A673 (cell line): ENCODE measurements around the gene ADAMTS9. TPM values are rescaled to one million over a fixed set of nuclear protein-coding genes. Genes with fewer than 3 reads are reported as not detected.

ENCODE experiments used
- Bru-seq: library from RNA; stranded (reverse); fragments of 400-500 nt; gene quantifications from one replicate; lab custom pipeline; 2021; lab: Mats Ljungman, UMichigan
- BruChase-seq, 2 experiments: library from RNA; stranded (reverse); fragments of 400-500 nt; gene quantifications; one replicate each; lab custom pipeline; 2021; lab: Mats Ljungman, UMichigan
- BruUV-seq: library from RNA; stranded (reverse); fragments of 400-500 nt; replicated peaks from 2 replicates; lab custom pipeline; 2021; lab: Mats Ljungman, UMichigan
- CTCF ChIA-PET: fragments of 300-600 bp; sonication (Branson Sonifier 250); formaldehyde crosslinking; loops from one replicate; lab custom pipeline; 2022; ENCODE audit warnings: antibody characterized with exemption; lab: Charles Lee
- POLR2A ChIA-PET: fragments of 300-600 bp; sonication (Branson Sonifier 250); formaldehyde crosslinking; loops from one replicate; lab custom pipeline; 2022; ENCODE audit warnings: antibody characterized with exemption; ENCODE audit not compliant: low non-redundant PET; lab: Charles Lee
- DNase-seq: peaks from one replicate; pipeline ENCODE4 v3.0.0-alpha.2; 2015; ENCODE audit warnings: low spot score
- H3K27ac ChIP-seq: fragments of 200-600 bp; sonication (generic); 2 replicates; pipeline ENCODE4 v1.5.1; 2016; ENCODE audit warnings: mixed run types, low read depth, mild to moderate bottlenecking, mixed read lengths, antibody characterized with exemption, low read length; ENCODE audit not compliant: poor library complexity, severe bottlenecking
- H3K27me3 ChIP-seq: fragments of 200-600 bp; sonication (generic); replicated peaks from 2 replicates; pipeline ENCODE4 v1.6.1; 2017; ENCODE audit warnings: mixed run types, low read depth, mild to moderate bottlenecking, mixed read lengths, antibody characterized with exemption, low read length; ENCODE audit not compliant: insufficient read depth, poor library complexity
- H3K36me3 ChIP-seq: fragments of 200-600 bp; sonication (generic); 2 replicates; pipeline ENCODE4 v1.6.1; 2016; ENCODE audit warnings: mixed run types, mild to moderate bottlenecking, mixed read lengths, antibody characterized with exemption, low read length; ENCODE audit not compliant: insufficient read depth, poor library complexity, severe bottlenecking
- H3K4me1 ChIP-seq: fragments of 200-600 bp; sonication (generic); 2 replicates; pipeline ENCODE4 v1.6.1; 2017; ENCODE audit warnings: mixed run types, mild to moderate bottlenecking, mixed read lengths, antibody characterized with exemption, low read length; ENCODE audit not compliant: insufficient read depth, poor library complexity, severe bottlenecking
- H3K4me3 ChIP-seq: fragments of 200-600 bp; sonication (generic); 2 replicates; pipeline ENCODE4 v1.5.1; 2016; ENCODE audit warnings: low read depth, mixed run types, mild to moderate bottlenecking, mixed read lengths, low read length; ENCODE audit not compliant: poor library complexity, severe bottlenecking
- H3K9me3 ChIP-seq: fragments of 200-600 bp; sonication (generic); 2 replicates; pipeline ENCODE4 v1.6.1; 2016; ENCODE audit warnings: mixed run types, low read depth, mild to moderate bottlenecking, mixed read lengths, antibody characterized with exemption, low read length; ENCODE audit not compliant: poor library complexity, severe bottlenecking
- CTCF ChIP-seq: fragments of 300-800, 200-600 bp; sonication (generic); conservative IDR thresholded peaks from 2 replicates; pipeline ENCODE4 v1.5.1; 2017; ENCODE audit warnings: low read depth, mild to moderate bottlenecking, antibody characterized with exemption, low read length, moderate library complexity, mixed read lengths
- EZH2 ChIP-seq: fragments of 200-600 bp; sonication (generic); IDR thresholded peaks from 2 replicates; pipeline ENCODE4 v1.6.1; 2017; ENCODE audit warnings: borderline replicate concordance, low read depth, mild to moderate bottlenecking, mixed read lengths, antibody characterized with exemption, low read length; ENCODE audit not compliant: poor library complexity, severe bottlenecking
- intact Hi-C: fragments of 100-400 bp; cut with micrococcal nuclease; formaldehyde crosslinking; loops from one replicate; pipeline ENCODE4 v1.10.0; 2022; ENCODE audit not compliant: unreplicated experiment
- long read RNA-seq: library from polyadenylated mRNA; stranded (forward); transcript quantifications from one replicate; pipeline ENCODE4 v2.0.0, GENCODE V29; 2022
- total RNA-seq: library from RNA; stranded (reverse); gene quantifications from 2 replicates; pipeline ENCODE4 v1.2.3, GENCODE V29; 2021

The ADAMTS9 gene
- 0.26 TPM in 2 replicates for total RNA-seq
- Bru-seq, nascent RNA = percentile 19 among the genes with signal in this experiment
- percentile 11 among the genes with signal in this experiment for BruChase-seq, experiment 1, labeled RNA remaining after a 2-hour chase
- BruChase-seq, experiment 2, labeled RNA remaining after a 6-hour chase = percentile 12 among the genes with signal in this experiment
- long read RNA-seq = 0 reads

- Histone ChIP-seq H3K27ac (no peak within 1 kb of the TSS), H3K27me3 (no peaks in the 10 kb centered on the region), H3K4me3 (peak within 1 kb of the TSS; percentile 49), H3K36me3 (no peaks in the 10 kb centered on the region), H3K9me3 (no peaks in the 10 kb centered on the region), H3K4me1 (peaks cover 15% of the 10 kb centered on the region)
- ChIA-PET POLR2A (no interaction called here), CTCF (no interaction called here)
- TF ChIP-seq CTCF (no peak), EZH2 (no peak)
- peak; percentile 33 for DNase-seq
- intact Hi-C loops = loop anchor here (5.0 kb wide), 1 partner anchor 479 kb away; no protein-coding TSS in a partner anchor
- no TSS peak for BruUV-seq
Measured at GRCh38 chr3:64687781-64688604, at the start of gene ADAMTS9. Gene ADAMTS9 (minus strand): TSS chr3:64688000. CDS start chr3:64687657, 343 bp downstream.

- no peaks in the 10 kb centered on the region for H3K36me3 ChIP-seq
- H3K27ac ChIP-seq = no peak overlapping the region
- no peaks in the 10 kb centered on the region for H3K27me3 ChIP-seq
- BruUV-seq = no TSS peak
- no peaks in the 10 kb centered on the region for H3K9me3 ChIP-seq
- POLR2A ChIA-PET = no interaction called here
- TF ChIP-seq EZH2 = no peak
- no peak for TF ChIP-seq CTCF
- intact Hi-C loops = no loop called here
- DNase-seq = peak; percentile 12
- CTCF ChIA-PET = no interaction called here
- no peaks in the 10 kb centered on the region for H3K4me1 ChIP-seq
- no peak overlapping the region for H3K4me3 ChIP-seq
Measured at GRCh38 chr3:64732576-64732975, 44.8 kb upstream of the ADAMTS9 start.

- Histone ChIP-seq H3K4me3 (no peak overlapping the region), H3K27ac (no peak overlapping the region), H3K36me3 (no peaks in the 10 kb centered on the region), H3K9me3 (no peaks in the 10 kb centered on the region), H3K27me3 (no peaks in the 10 kb centered on the region), H3K4me1 (no peaks in the 10 kb centered on the region)
- no peak for TF ChIP-seq EZH2
- TF ChIP-seq CTCF = no peak
- DNase-seq = no peak
- CTCF ChIA-PET = no interaction called here
- no TSS peak for BruUV-seq
- intact Hi-C loops = no loop called here
- POLR2A ChIA-PET = no interaction called here
Measured at GRCh38 chr3:64730681-64731080, 42.9 kb upstream of the ADAMTS9 start.
